Naive thymus-derived CD4-positive, alpha-beta T cell (primary cell): ENCODE data around the gene MYLK4. TPM values are rescaled to one million over a fixed set of nuclear protein-coding genes. Genes with fewer than 3 reads are reported as not detected.

Experiments
- ATAC-seq: fragments of 150-1000 bp; cut with Tn5 transposase; 2 replicates; pipeline ENCODE4 v1.10.0; 2021; ENCODE audit warnings: mild to moderate bottlenecking, moderate library complexity
- CTCF ChIA-PET: fragments of 350-600 bp; sonication (Branson Sonifier 250); formaldehyde crosslinking; loops from one replicate; lab custom pipeline; 2021; ENCODE audit warnings: antibody characterized with exemption; lab: Charles Lee
- POLR2A ChIA-PET: fragments of 350-600 bp; sonication (Branson Sonifier 250); formaldehyde crosslinking; loops from one replicate; lab custom pipeline; 2021; ENCODE audit warnings: antibody characterized with exemption, inconsistent platforms; lab: Charles Lee
- DNase-seq, 9 donors: peaks; one replicate each; pipeline versions ENCODE4 v3.0.0 to v3.0.0-alpha.2; 2020 to 2022; ENCODE audit warnings: mixed read lengths in 1 of 9
- H3K27ac ChIP-seq: one replicate; pipeline ENCODE4 v1.7.0; 2013; ENCODE audit warnings: mild to moderate bottlenecking, low read depth, low read length, moderate library complexity
- H3K27me3 ChIP-seq, 2 donors: one replicate each; pipeline ENCODE4 v1.7.0; 2013; ENCODE audit warnings: low read length in 2 of 2, mild to moderate bottlenecking in 2 of 2, moderate library complexity in 2 of 2; ENCODE audit not compliant: control insufficient read depth in 2 of 2, insufficient read depth in 2 of 2
- H3K36me3 ChIP-seq, 3 experiments: 1 replicate in 2 of 3; 2 replicates in 1 of 3; pipeline ENCODE4 v1.7.0; 2013; ENCODE audit warnings: low read length in 3 of 3, mild to moderate bottlenecking in 3 of 3, moderate library complexity in 1 of 3; ENCODE audit not compliant: insufficient read depth in 3 of 3, control insufficient read depth in 2 of 3
- H3K4me1 ChIP-seq, 2 donors: one replicate each; pipeline ENCODE4 v1.7.0; 2013; ENCODE audit warnings: low read length in 2 of 2, mild to moderate bottlenecking in 2 of 2, moderate library complexity in 1 of 2; ENCODE audit not compliant: control insufficient read depth in 2 of 2, insufficient read depth in 2 of 2
- H3K4me3 ChIP-seq: 2 replicates; pipeline ENCODE4 v1.7.0; 2013; ENCODE audit warnings: mild to moderate bottlenecking, low read length
- H3K9me3 ChIP-seq, 3 experiments: 1 replicate in 2 of 3; 2 replicates in 1 of 3; pipeline ENCODE4 v1.7.0; 2013; ENCODE audit warnings: low read length in 3 of 3; ENCODE audit not compliant: control insufficient read depth in 2 of 3
- H3K27ac Mint-ChIP-seq, 9 donors: one replicate each; pipeline ENCODE4 v1.8.0; 2020 to 2022; ENCODE audit warnings: mixed read lengths in 9 of 9, mild to moderate bottlenecking in 8 of 9, moderate library complexity in 5 of 9, inconsistent platforms in 2 of 9
- H3K27me3 Mint-ChIP-seq, 5 donors: one replicate each; pipeline ENCODE4 v1.8.0; 2021 to 2022; ENCODE audit warnings: mixed read lengths in 5 of 5, mild to moderate bottlenecking in 1 of 5
- H3K36me3 Mint-ChIP-seq, 5 donors: one replicate each; pipeline ENCODE4 v1.8.0; 2020 to 2022; ENCODE audit warnings: mixed read lengths in 5 of 5, mild to moderate bottlenecking in 3 of 5, inconsistent platforms in 1 of 5
- H3K4me1 Mint-ChIP-seq, 7 donors: one replicate each; pipeline ENCODE4 v1.8.0; 2020 to 2022; ENCODE audit warnings: mixed read lengths in 7 of 7, mild to moderate bottlenecking in 3 of 7, inconsistent platforms in 1 of 7
- H3K4me3 Mint-ChIP-seq, 10 donors: one replicate each; pipeline ENCODE4 v1.8.0; 2020 to 2022; ENCODE audit warnings: mild to moderate bottlenecking in 10 of 10, mixed read lengths in 10 of 10, moderate library complexity in 6 of 10, inconsistent platforms in 2 of 10
- H3K9me3 Mint-ChIP-seq, 11 donors: one replicate each; pipeline ENCODE4 v1.8.0; 2020 to 2022; ENCODE audit warnings: mixed read lengths in 11 of 11, mild to moderate bottlenecking in 4 of 11, inconsistent platforms in 1 of 11, moderate library complexity in 1 of 11
- intact Hi-C, 2 donors: fragments of 100-400 bp; cut with micrococcal nuclease; formaldehyde crosslinking; loops; one replicate each; pipeline ENCODE4 v1.15.1; 2023
- polyA plus RNA-seq, 2 donors: library from polyadenylated mRNA; unstranded; fragments of 300-500 nt; fragmentation: Illumina TruSeq; gene quantifications; one replicate each; pipeline ENCODE4 v1.2.3, GENCODE V29; 2021
- total RNA-seq, 6 experiments: library from RNA in 5 of 6; stranded (reverse) in 5 of 6; gene quantifications; 1 replicate in 5 of 6; 2 replicates in 1 of 6; pipeline ENCODE4 v1.2.3 and lab custom pipeline; 2021 to 2026

The MYLK4 gene
- total and polyA plus RNA-seq, 7 experiments from 2014 or later = 0.23 to 1.6 (median 0.34) TPM; not detected in 1

DNA sequence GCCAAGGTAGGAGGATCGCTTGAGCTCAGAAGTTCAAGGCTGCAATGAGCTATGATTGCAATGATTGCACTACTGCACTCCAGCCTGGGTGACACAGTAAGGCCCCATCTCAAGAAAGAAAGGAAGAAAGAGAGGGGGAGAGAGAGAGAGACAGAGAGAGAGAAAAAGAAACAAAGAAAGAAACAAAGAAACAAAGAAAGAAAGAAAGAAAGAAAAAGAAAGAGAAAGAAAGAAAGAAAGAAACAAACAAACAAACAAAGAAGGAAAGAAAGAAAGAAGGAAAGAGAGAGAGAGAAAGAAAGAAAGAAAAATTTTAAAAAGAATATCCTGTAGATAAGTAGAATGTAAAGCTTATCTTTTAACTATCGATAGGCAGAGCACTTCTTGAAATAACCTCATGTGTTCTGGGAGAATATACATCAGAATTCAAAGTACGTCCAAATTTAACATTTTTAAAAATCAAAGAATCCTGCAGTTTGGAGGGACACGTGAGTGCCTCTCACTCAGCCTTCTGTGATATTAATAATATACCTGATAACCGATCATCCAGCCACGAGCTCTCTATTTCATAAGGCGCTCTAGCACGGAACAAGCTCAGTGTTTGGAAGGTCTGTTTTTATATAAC is 25.2 kb downstream of the MYLK4 start:
- Histone ChIP-seq H3K36me3 (no peaks in the 10 kb centered on the region), H3K4me1 (no peaks in the 10 kb centered on the region), H3K4me3 (no peak overlapping the region), H3K27me3 (no peaks in the 10 kb centered on the region), H3K9me3 (no peaks in the 10 kb centered on the region), H3K27ac (no peak overlapping the region)
- ATAC-seq (no peak), DNase-seq (no peak)
- Mint-ChIP-seq H3K4me3 (no peak overlapping the region), H3K9me3 (peaks cover 0 to 15% (median 6%) of the 10 kb centered on the region in 11 donors), H3K27ac (no peak overlapping the region), H3K4me1 (peaks cover 0 to 5% (median 0%) of the 10 kb centered on the region in 7 donors), H3K27me3 (peaks cover 0 to 17% (median 13%) of the 10 kb centered on the region in 5 donors), H3K36me3 (peaks cover 0 to 9% (median 3%) of the 10 kb centered on the region in 5 donors)
- CTCF ChIA-PET = no interaction called here
- POLR2A ChIA-PET = no interaction called here
- intact Hi-C loops = no loop called here

- intact Hi-C loops = no loop called here
- ATAC-seq (no peak), DNase-seq (no peak)
- Mint-ChIP-seq H3K27ac (no peak overlapping the region), H3K36me3 (peaks cover 0 to 11% (median 3%) of the 10 kb centered on the region in 5 donors), H3K9me3 (peaks cover 0 to 15% (median 7%) of the 10 kb centered on the region in 11 donors), H3K4me3 (no peak overlapping the region), H3K27me3 (peaks cover 0 to 10% (median 7%) of the 10 kb centered on the region in 5 donors), H3K4me1 (peaks cover 0 to 9% (median 6%) of the 10 kb centered on the region in 7 donors)
- Histone ChIP-seq H3K4me3 (no peak overlapping the region), H3K9me3 (no peaks in the 10 kb centered on the region), H3K4me1 (no peaks in the 10 kb centered on the region), H3K36me3 (no peaks in the 10 kb centered on the region), H3K27me3 (no peaks in the 10 kb centered on the region), H3K27ac (no peak overlapping the region)
- ChIA-PET CTCF (no interaction called here), POLR2A (no interaction called here)
These were observed 29.5 kb downstream of the MYLK4 start for GRCh38 chr6:2721219-2721618.

- intact Hi-C loops = no loop called here
- no peak overlapping the region for H3K27ac ChIP-seq
- no peaks in the 10 kb centered on the region for H3K9me3 ChIP-seq
- H3K27me3 Mint-ChIP-seq = peaks cover 0 to 7% (median 0%) of the 10 kb centered on the region in 5 donors
- H3K4me1 ChIP-seq = no peaks in the 10 kb centered on the region
- peaks cover 0 to 15% (median 7%) of the 10 kb centered on the region in 11 donors for H3K9me3 Mint-ChIP-seq
- no peaks in the 10 kb centered on the region for H3K36me3 ChIP-seq
- no peak overlapping the region for H3K4me3 ChIP-seq
- peaks cover 0 to 11% (median 6%) of the 10 kb centered on the region in 5 donors for H3K36me3 Mint-ChIP-seq
- ATAC-seq = no peak
- H3K4me1 Mint-ChIP-seq = peaks cover 0 to 9% (median 6%) of the 10 kb centered on the region in 7 donors
- no peak for DNase-seq
- ChIA-PET CTCF (interaction anchor here (1.0 kb wide), 1 partner anchor 19 kb away, joined by 3 read pairs; no protein-coding TSS in a partner anchor), POLR2A (no interaction called here)
- H3K4me3 Mint-ChIP-seq = no peak overlapping the region
- H3K27me3 ChIP-seq = no peaks in the 10 kb centered on the region
- H3K27ac Mint-ChIP-seq = no peak overlapping the region
These were observed 31.6 kb downstream of the MYLK4 start for GRCh38 chr6:2719093-2719455.

GRCh38 chr6:2718334-2719092 is 32.2 kb downstream of the MYLK4 start:
- H3K9me3 ChIP-seq = no peaks in the 10 kb centered on the region
- H3K36me3 Mint-ChIP-seq = peaks cover 0 to 11% (median 6%) of the 10 kb centered on the region in 5 donors
- H3K4me1 Mint-ChIP-seq = peaks cover 0 to 9% (median 6%) of the 10 kb centered on the region in 7 donors
- ChIA-PET POLR2A (no interaction called here), CTCF (interaction anchor here (1.0 kb wide), 1 partner anchor 20 kb away, joined by 3 read pairs; no protein-coding TSS in a partner anchor)
- intact Hi-C loops = no loop called here
- H3K27me3 Mint-ChIP-seq = peaks cover 0 to 7% (median 0%) of the 10 kb centered on the region in 5 donors
- no peak overlapping the region for H3K27ac ChIP-seq
- H3K4me3 Mint-ChIP-seq = no peak overlapping the region
- no peaks in the 10 kb centered on the region for H3K4me1 ChIP-seq
- H3K9me3 Mint-ChIP-seq = peaks cover 0 to 15% (median 7%) of the 10 kb centered on the region in 11 donors
- H3K36me3 ChIP-seq = no peaks in the 10 kb centered on the region
- ATAC-seq = peak; percentile 32
- no peak overlapping the region for H3K4me3 ChIP-seq
- H3K27me3 ChIP-seq = no peaks in the 10 kb centered on the region
- DNase-seq = no peak
- no peak overlapping the region for H3K27ac Mint-ChIP-seq

DNA sequence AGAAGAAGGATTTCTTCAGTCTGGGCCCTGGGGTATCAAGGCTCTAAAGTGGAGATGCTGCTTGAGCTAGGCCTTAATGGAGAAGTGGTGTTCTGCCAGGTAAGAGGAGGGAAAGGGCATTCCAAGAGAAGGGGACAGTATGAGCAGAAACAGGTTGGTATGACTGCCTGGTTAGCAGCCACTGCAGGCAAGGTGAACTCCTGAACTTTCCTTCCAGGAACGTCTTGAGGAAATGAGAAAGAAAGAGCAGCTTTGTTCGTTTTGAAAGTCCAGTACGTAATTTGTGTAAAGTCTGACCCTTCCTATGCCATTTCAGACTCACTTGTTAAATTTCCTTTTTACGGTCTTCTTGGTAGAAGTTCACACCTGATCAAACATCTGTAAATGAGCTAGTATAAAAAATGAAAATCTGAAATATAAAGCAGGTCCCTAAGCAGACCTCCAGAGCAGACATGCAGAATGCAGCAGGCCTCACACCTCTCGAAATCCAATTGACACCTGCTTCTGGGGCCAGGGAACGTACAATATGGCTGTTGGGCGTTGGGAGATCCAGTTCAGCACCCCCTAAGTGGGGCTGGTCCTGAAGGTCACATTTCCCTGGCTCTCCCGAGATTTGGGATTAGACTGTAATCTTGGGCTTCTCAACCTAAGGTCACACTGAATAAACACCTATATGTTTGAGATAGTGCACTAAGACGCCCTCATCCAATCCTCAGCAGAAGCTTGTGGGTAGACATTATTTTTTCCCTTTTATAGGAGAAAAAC is 33.6 kb downstream of the MYLK4 start:
- Mint-ChIP-seq H3K36me3 (peaks cover 0 to 11% (median 3%) of the 10 kb centered on the region in 5 donors), H3K9me3 (peaks cover 0 to 10% (median 3%) of the 10 kb centered on the region in 11 donors), H3K27ac (peak overlapping the region in 1 of 9 donors; percentile 4), H3K4me1 (peaks cover 0 to 9% (median 6%) of the 10 kb centered on the region in 7 donors), H3K4me3 (no peak overlapping the region), H3K27me3 (peaks cover 0 to 7% (median 0%) of the 10 kb centered on the region in 5 donors)
- intact Hi-C loops = no loop called here
- Histone ChIP-seq H3K9me3 (no peaks in the 10 kb centered on the region), H3K27ac (no peak overlapping the region), H3K27me3 (no peaks in the 10 kb centered on the region), H3K4me1 (no peaks in the 10 kb centered on the region), H3K4me3 (no peak overlapping the region), H3K36me3 (no peaks in the 10 kb centered on the region)
- DNase-seq (no peak), ATAC-seq (no peak)
- ChIA-PET POLR2A (no interaction called here), CTCF (no interaction called here)

DNA sequence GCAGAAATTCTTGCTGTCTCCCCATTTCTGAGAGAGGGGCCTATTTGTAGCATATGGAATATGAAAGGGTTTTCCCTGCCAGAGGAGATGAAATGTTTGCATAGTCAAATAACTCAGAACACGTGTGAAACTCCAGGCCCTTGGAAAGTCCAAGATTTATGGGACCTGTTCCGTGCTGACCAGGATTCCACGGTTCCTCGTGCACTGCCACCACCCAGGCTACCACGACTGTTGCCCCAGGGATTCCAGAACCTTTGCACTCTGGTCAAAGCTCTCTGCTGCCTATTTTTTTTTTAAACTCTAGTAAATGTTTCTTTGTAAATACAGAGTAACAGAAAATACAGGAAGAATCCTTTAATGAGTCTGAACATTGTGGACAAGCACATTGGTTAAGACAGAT is 35.0 kb downstream of the MYLK4 start:
- H3K27me3 ChIP-seq = no peaks in the 10 kb centered on the region
- DNase-seq = no peak
- peaks cover 0 to 3% (median 3%) of the 10 kb centered on the region in 3 experiments for H3K9me3 ChIP-seq
- H3K4me3 ChIP-seq = no peak overlapping the region
- no peaks in the 10 kb centered on the region for H3K4me1 ChIP-seq
- no peak for ATAC-seq
- intact Hi-C loops = no loop called here
- POLR2A ChIA-PET = no interaction called here
- Mint-ChIP-seq H3K4me3 (no peak overlapping the region), H3K9me3 (peaks cover 0 to 13% (median 4%) of the 10 kb centered on the region in 11 donors), H3K36me3 (peaks cover 0 to 11% (median 3%) of the 10 kb centered on the region in 5 donors), H3K4me1 (peaks cover 0 to 9% (median 6%) of the 10 kb centered on the region in 7 donors), H3K27ac (no peak overlapping the region), H3K27me3 (peaks cover 0 to 7% (median 5%) of the 10 kb centered on the region in 5 donors)
- CTCF ChIA-PET = no interaction called here
- H3K27ac ChIP-seq = no peak overlapping the region
- no peaks in the 10 kb centered on the region for H3K36me3 ChIP-seq
